Measurements from ENCODE around the gene DLGAP3.
A peak's percentile ranks its signal among the peaks of the same experiment; 100 is the strongest.

DLGAP3 gene

DNA sequence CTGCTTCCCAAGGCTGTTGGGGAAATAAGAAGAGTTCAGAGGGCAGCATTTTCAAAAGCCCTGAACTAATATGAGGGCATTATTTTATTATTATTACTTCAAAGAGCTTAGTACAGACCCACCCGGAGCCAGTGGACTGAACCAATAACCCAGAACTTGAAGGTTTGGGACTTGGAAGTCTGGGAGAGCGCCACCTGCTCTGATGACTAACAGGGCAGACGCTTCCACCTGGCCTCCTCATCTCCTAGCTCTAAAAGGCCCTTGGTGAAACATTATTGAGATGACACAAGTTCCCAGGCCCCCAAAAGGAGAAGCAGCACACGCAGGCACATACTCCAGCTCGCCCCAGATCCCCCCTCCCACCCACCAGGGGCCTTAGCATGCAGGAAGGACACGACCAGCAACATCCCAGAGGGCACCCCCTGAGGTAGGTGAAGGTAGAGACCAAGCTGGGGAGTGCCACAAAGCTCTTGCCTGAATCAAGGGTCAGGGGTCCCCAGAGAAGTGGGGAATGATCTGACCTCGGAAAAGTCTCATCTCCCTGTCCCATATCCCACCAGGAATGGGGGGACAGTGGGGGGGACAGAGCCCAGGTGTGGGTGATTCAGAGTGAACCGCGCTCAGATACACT lies 1.3 kb downstream of the DLGAP3 start:
- no peak for DNase-seq (ENCODE audit: low read depth)

DNA sequence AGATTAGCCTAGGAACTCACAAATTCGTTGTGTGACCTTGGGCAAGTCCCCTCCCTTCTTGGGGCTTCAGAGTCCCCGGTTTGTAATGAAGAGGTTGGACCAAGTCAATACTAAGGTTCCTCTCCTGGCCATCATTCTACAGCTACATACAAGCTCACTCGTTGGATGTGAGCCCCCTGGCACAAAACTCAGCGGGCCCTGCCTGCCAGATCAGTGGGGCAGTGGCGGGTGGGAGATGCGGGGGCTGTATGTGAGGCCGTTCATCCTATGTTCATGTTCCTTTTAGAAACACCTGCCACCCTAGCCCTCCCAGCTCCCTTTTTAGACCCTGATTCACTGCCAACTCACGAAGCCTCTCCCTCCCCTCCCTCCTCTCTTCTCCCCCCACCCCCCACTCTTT lies 2.1 kb downstream of the DLGAP3 start:
- DNase-seq (ENCODE audit: low read depth): no peak

DNA sequence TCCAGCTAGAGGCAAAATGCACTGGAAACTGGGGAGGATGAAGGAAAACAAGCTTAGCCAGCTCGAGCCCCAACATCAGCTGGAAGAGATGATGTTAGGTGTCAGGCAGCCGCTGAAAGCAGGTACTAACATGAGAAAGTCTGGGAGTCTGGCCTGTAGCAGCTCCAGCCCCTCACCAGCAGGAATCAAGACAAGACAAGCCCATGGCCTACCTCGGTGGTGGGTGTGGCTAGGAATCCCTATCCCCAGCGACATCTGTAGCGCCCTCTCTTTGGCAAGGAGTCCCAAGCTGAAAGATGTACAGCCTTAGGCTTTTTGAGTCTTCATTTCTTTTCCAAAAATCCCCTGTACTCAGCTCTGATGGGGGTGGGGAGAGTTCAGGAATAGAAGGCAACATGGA lies 2.6 kb downstream of the DLGAP3 start:
- DNase-seq (ENCODE audit: low read depth): no peak

DNA sequence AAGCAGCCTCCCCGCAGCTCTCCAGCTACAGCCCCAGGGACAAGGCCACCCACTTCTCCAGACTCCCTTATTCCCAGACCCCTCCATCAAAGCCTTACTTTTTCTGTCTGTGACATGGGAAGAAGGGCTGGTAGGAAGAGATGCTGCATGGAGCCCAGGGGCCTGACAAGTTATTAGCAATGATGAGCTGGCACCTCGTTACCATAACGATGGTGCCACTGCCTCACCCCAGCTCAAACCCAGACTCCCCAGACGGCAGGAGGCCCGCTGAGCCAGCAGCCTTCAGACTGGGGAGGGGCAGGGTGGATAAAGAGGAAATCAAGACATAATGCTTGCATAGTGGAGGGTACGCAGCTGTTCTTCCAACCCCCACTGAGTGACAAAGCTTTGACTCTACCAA lies 3.3 kb downstream of the DLGAP3 start:
- no peak for DNase-seq (ENCODE audit: low read depth)

DNA sequence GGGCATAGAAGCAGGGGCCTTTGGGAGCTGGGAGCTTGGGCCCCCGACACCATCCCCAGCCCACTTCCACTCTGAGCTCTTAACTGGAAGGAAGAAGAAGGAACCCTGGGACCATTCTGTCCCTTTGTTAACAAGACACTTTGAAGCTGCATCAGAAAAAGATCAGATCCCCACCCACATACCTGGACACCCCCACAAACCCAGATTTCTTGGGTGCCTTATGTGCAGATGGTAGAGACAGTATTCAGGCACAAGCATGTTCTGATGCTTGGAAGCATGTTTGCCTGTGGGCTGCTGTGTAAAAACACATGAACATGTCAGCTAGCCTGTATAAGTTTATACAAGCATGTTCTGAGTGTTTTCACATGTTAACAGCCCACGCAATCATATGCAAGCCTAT lies 3.7 kb downstream of the DLGAP3 start:
- no peak for DNase-seq (ENCODE audit: low read depth)

DNA sequence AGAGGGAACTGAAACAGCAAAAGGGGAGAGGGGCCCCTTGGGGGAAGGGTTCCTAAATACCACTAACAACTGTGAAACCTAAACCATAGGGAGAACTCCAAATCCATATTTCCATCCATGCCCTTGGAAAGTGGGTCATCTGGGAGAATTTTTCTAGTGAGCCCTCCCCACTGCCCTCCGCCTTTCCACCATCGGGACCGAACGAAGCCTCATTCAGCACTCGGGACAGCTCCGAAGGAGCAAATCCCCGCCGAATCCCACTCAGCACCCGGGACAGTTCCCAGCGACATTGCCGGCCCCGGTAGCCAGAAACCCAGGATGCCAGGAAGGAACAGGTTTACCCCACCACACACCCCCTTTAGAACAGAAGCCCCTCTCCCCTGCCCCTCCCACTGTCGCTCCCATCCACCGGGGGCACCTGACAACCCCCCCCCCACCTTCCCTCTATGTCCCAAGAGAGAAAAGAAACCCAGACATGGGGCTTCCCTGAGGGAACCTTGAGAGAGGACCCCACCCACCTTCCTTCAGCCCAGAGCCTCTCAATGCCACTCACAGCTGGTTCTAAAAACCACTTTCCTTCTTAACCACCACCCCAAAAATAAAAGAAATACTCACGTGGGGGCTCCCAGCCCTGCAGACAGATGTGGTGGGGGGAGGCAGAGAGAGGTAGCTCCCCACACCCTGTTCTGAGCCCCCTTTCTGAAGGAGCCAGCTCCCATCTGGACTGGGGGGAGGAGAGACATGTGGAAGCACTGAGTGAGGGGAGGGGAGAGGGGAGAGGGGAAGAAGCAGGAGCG lies 4.5 kb downstream of the DLGAP3 start:
- peak; percentile 5 for DNase-seq (ENCODE audit: low read depth)

DNA sequence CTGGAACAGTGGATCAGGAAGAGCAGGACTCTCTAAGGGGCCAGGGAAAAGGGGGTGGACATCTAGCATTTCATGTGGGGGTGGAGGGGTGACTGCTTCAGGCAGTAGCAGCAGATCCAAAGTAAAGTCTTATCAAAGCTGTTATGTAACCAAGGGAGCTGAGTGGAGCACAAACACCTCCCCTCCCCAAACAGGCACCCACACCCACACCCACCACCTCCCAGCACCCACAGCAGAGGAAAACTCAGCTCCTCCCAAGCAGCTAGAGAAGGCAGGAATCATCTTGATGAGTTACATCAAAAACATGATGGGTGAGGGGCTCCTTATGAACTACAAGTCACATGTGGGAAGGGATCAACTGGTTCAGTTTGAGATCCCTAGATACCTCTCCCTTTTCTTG lies 6.0 kb downstream of the DLGAP3 start:
- no peak for DNase-seq (ENCODE audit: low read depth)

DNA sequence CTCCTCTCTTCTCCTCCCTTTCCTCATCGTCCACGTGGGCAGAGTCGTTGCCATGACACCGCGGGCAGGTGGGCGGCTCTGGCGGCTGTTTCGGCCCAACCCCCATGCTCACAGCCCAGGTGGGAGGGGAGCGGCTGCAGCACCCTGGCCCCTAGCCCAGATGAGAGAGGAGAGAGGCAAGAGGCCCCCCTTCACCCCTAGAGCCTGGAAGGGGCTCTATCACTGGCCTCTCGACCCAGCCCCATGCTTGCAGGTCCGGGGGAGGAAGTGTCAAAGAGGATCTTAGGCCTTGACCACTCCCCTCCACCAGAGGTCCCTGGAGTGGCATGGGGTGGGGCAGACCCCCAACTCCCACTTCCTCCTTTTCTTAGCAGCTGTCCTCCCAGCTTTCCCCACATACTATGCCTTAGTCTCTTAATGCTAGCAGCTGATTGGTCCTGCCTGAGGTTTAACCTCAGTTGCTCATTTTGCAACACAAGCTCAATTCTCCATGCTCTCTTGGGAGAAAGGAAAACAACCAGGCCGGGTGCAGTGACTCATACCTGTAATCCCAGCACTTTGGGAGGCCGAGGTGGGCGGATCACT lies 10.4 kb downstream of the DLGAP3 start:
- DNase-seq (ENCODE audit: low read depth): no peak

DNA sequence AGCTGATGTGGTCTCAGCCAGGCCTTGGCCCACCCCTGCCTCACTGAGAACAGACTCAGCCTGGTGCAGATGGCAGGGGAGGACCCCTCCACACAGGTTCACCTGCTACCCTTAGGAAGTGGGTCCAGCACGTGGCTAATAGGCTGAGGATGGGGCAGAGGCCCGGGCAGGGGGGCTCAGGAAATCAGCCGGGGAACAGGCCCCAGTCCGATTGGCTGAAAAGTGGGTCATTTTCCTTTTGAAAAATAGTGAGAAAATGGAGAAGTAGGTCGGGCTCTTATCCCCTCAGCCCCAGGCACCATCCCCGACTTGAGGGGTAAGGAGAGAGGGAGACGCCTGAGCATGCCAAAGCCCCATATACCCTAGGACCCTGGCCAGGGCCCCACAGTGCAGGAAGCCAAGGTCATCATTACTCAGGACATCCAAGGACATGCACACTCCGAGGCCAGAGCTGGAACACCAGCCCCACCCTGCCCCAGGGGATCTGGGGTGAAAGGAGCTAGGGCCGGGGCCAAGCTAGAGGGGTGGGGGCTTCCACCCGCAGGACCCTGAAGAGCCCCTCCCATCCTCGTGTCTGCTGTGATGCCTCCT lies 11.0 kb downstream of the DLGAP3 start:
- no peak for DNase-seq (ENCODE audit: low read depth)

DNA sequence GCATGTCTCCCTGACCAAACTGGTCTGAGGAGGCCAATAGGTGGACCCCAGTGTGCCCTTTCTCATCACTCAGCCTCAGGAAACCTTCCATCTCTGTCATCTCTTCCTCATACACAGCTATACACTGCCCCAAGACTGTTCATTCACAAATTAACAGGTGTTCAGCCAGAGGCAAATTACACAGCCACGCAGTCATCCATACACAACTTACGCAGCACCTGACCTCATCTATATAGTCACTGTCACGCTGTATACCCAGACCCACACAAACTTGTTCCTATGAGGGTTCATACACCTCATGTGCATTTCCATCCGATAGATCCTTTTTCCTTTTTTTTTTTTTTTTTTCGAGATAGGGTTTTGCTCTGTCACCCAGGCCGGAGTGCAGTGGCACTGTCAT lies 12.4 kb downstream of the DLGAP3 start:
- no peak for DNase-seq (ENCODE audit: low read depth)

DNA sequence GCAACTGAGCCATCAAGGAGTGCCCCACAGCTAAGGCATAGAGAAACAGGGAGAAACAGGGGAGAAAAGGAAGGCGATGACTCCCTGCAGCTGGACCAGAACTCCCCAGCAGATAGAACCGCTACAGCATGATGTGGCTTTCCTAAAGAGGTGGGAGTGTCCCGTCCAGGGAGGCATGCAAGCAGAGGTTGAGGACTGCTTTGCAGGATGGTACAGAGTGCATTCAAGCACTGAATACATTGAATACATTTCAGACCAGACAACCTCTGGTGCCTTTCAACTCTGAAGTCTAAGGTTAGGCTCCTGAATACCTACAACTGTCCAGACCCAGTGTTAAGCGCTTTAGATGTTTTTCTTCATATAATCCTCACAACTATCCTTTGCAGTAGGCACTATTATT lies 13.3 kb downstream of the DLGAP3 start:
- no peak for DNase-seq (ENCODE audit: low read depth)

DNA sequence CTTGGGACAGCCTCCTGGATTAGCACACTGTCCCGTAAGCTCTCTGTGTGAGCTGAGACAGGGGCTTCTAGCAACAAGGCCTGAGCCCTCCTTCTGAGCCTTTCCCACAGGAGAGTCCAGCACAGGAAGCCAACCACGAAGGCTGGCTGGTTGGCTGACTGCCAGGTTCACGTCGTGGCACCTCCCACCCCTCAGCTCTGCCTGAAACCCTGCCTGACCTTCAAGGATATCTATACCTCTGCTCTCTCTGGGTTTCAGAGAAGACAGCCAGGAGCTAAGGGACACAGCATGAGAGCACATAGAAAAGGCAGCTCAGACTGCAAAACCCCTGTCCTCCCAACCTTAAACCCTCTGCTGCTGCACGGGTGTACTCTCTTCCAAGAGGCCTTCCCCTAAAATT lies 13.9 kb downstream of the DLGAP3 start:
- DNase-seq (ENCODE audit: low read depth): no peak

DNA sequence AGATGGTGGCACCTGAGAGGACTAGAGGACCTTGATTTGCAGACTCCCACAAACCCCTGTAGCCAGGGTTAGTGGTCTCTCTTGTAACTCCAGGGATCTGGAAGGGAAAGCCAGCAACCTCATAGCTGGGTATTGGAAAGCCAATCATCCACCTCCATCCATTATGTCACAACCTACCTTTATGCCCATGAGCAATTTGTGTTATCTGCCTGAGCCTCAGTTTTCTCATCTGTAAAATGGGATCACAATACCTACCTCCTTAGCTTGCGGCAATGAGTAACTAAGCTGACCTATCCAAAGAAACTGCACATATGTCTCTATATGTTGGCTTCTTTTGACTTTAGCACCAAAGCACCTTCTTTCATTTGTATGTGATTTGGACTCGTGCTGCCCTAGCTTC lies 14.5 kb downstream of the DLGAP3 start:
- DNase-seq (ENCODE audit: low read depth): no peak

DNA sequence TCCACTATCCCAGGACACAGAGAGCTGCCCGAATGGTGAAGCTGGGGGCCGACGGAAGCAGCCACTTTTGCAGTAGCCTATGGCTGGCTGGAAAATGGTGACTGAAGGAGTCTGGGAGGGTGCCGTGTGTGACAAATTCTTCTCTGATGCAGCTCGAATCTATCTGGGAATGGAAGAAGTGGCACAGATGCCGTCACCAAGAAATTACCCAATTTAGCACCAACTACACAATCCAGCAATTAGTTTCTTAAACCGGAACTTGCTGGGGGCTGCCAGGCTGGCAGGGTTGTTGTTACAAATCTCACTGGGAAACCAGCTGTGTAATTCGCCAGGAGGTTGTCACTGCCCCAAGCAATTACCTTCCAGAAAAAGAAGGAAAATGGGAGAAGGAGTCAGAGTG lies 18.0 kb downstream of the DLGAP3 start:
- DNase-seq (ENCODE audit: low read depth): no peak

DNA sequence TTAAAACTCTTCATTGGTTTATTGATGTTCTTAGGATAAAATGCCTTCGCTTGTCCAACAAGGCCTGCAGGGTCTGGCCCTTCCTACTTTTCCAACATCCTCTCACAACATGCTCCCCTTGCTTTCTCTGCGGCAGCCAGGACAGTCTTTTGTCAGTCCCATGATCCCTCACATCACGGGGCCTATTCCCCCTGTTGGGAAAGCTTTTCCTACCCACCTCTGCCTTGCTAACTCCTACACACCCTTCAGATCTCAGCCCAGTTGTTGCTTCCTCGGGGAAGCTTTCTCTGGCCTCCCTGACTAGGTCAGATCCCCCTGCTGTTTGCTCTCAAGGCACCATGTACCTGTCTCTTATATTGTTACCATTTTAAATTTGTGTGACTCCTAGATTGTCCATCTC lies 19.0 kb downstream of the DLGAP3 start:
- no peak for DNase-seq (ENCODE audit: low read depth)

DNA sequence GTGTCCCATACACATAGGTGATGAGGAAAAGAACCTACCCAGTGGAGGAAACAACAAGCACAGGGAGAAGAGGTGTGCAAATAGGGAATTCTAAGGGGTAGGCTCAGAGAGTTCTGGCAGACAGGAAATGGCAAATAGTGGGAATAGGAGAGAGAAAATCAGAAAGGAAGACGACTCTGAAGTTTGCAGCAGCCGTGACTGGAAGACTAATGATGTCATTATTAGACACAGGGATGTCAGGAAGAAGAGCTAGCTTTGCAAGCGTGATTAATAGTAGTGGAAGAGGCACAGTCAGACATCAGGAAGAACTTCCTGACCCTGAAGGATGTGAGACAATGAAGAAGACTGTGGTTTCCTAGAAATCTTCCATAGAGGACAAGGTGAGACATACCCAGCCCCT lies 21.1 kb downstream of the DLGAP3 start:
- DNase-seq (ENCODE audit: low read depth): no peak

DNA sequence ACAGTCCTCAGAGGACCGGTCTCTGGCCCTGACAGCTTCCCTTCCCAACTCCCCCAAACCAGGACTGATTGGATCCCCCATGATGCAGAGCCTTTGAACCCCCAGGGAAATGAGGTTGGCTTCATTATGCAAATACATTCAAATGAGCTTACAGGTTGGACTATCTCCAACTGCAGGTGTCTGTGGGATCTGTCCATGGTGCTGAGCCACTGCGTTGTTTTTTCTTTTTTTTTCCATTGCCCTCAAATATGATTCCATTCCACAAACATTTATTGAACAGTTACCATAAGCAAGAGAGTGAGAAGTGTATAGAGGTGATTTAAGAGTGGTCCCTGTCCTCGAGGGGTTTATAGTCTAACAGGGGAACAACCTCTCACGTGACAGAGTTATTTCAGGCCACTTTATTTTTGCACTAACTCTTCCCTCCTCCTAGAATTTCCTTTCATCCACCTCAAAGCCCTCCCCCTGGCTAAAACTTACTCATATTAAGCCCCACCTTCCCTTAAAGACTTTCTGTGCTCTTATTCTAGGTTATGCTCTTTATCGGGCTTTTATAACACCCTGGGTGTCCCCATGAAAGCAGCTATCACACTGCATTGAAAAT lies 21.9 kb downstream of the DLGAP3 start:
- DNase-seq (ENCODE audit: low read depth): no peak

DNA sequence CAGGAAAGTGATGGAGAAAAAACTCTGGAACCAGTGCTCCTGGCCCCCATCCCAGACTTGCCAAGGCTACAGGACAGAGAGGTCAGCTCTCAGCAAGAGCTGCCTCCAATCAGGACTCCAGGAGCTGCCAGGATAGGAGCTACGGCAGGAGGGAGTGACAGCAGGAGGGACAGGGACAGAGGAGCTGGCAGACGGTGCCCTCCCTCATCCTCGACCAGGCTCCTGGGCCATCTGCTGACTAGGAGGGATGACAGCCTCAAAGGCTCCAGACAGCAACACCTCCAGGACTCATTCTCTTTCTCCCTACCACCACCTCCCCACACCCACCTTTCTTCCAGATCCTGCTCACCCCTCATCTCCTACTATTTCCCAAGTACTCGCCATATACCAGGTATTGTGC lies 22.7 kb downstream of the DLGAP3 start:
- DNase-seq (ENCODE audit: low read depth): no peak

DNA sequence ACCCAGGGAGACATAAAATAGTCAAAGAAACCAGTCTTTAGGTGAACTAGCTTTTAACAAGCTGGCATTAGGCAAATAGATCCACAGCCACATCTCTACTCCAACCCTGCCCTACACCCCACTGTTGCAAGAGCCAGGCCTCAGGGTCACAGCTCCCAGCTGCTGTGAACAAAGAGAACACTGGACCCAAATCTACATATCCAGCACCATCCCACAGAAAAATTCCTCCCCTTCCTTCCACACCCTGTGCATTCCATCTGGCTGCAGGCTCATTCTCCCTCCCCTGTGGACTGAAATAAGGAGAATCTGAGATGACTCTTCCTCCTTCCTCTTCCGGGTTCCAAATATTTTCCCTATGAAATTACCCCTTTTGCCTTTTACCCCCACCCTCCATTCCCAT lies 23.2 kb downstream of the DLGAP3 start:
- no peak for DNase-seq (ENCODE audit: low read depth)

DNA sequence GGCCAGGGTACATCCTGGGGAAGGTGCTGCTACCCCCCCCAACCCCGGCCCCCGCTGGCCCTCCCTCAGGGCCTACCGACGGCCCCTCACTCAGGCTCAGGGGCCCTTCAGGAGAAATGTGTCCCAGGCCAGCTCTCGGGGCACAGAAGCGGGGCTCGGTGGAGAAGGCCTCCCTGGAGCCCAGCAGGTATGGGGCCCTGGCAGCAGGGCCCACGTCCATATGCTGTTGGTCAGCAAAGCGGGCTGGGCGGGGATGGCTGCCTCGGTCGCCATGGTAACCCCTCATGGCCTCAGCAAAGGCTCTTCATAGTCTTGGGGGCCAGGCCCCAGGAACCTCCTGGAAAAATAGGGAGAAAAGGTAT lies 24.4 kb downstream of the DLGAP3 start:
- no peak for DNase-seq (ENCODE audit: low read depth)

DNA sequence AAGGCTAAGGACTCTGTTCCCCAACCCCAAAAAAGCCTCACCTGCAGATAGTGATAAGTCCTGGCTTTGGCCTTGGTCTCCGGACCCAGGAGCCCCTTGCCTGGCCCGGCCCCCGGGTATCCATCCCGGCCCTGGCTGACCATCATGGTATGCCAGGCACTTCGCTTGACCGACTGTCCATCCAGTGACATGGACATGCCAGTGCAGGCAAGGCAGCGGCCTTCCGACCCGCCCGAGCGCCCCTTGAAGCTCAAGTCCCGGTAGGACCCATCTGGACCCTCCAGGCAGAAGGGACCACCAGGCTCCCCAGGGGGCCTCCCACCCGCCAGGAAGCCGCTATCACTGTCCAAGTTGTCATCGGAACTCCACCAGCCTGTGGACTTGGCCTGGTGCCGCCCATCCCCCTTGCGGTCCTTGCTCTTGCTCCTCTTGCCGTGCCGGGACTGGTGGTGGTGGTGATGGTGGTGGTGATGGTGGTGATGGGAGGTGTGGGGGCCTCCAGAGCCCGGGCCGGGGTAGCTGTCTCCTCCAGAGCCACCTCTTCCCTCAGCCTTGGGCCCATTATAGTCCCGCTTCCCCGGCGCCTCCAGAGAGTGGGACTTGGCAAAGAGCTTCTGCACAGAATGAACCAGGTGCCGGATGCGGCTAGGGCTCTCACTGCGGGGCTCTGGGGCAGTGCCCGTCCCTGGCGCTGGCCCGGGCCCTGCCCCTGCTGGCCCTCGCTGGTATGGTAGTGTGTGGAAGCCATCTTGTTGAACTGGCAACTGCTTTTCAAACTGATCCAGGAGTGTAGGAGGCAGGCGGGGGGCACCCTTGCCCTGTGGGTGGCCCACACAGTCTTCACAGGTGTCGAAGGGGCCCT lies 25.0 kb downstream of the DLGAP3 start:
- no peak for DNase-seq (ENCODE audit: low read depth)

DNA sequence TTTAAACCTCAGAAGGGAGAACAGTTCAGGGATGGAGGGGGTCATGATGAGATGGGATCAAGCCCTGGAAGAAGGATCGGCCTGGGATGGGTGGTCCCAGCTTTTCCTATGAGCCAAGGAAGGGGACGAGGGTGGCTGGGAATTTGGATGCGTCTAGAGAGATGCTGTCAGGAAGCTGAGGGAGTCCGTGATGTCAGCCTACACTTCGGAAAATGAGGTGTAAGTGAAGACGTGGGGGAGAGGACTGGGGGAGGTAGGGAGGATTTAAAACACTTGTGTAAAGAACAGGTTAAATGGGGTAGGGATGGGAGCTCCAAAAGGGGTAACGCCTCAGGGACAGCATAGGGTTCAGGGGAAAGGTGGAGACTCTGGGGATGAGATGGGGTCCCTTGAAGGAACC lies 27.5 kb downstream of the DLGAP3 start:
- no peak for DNase-seq (ENCODE audit: low read depth)
